SU-DHL-6 (cell line): ENCODE measurements around the gene UNC13C.

Experiments
- EZH2phosphoT487 ChIP-seq: fragments of 200-600 bp; sonication (generic), shearing (Covaris generic); conservative IDR thresholded peaks from 2 replicates; pipeline ENCODE4 v1.6.1; 2018; ENCODE audit warnings: mild to moderate bottlenecking, antibody characterized with exemption, low read length, moderate library complexity, mixed read lengths
- TF ChIP-seq, protein P1 (sequence below): fragments of 200-600 bp; sonication (generic); IDR thresholded peaks from one replicate; pipeline ENCODE4 v1.5.1; 2017; ENCODE audit warnings: antibody characterized with exemption, mild to moderate bottlenecking, low read length, moderate library complexity; ENCODE audit not compliant: insufficient read depth, poor library complexity, severe bottlenecking

- TF ChIP-seq, protein P1, sequence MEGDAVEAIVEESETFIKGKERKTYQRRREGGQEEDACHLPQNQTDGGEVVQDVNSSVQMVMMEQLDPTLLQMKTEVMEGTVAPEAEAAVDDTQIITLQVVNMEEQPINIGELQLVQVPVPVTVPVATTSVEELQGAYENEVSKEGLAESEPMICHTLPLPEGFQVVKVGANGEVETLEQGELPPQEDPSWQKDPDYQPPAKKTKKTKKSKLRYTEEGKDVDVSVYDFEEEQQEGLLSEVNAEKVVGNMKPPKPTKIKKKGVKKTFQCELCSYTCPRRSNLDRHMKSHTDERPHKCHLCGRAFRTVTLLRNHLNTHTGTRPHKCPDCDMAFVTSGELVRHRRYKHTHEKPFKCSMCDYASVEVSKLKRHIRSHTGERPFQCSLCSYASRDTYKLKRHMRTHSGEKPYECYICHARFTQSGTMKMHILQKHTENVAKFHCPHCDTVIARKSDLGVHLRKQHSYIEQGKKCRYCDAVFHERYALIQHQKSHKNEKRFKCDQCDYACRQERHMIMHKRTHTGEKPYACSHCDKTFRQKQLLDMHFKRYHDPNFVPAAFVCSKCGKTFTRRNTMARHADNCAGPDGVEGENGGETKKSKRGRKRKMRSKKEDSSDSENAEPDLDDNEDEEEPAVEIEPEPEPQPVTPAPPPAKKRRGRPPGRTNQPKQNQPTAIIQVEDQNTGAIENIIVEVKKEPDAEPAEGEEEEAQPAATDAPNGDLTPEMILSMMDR, result no peak
- TF ChIP-seq EZH2phosphoT487, result no peak
These were observed 410.5 kb downstream of the UNC13C start for GRCh38 chr15:54388746-54389145.
